Kidney epithelial cell (primary cell): ENCODE results near the gene PGBD5. TPM values are rescaled to one million over a fixed set of nuclear protein-coding genes. Genes with fewer than 3 reads are reported as not detected.

ENCODE experiments used
- DNase-seq: peaks from one replicate; pipeline ENCODE4 v3.0.0-alpha.2; 2010; ENCODE audit warnings: low read depth
- H3K27me3 ChIP-seq: 2 replicates; pipeline ENCODE4 v1.6.0; 2011; ENCODE audit warnings: low read length; ENCODE audit not compliant: control insufficient read depth, insufficient read depth
- H3K36me3 ChIP-seq: 2 replicates; pipeline ENCODE4 v1.5.1; 2011; ENCODE audit warnings: low read length; ENCODE audit not compliant: control insufficient read depth, insufficient read depth
- H3K4me3 ChIP-seq: 2 replicates; pipeline ENCODE4 v1.5.1; 2011; ENCODE audit warnings: low read depth, mild to moderate bottlenecking, control low read depth, low read length
- CTCF ChIP-seq: IDR thresholded peaks from 2 replicates; pipeline ENCODE4 v1.5.1; 2011; ENCODE audit warnings: mild to moderate bottlenecking, moderate library complexity, low read length, control low read depth, inconsistent platforms; ENCODE audit not compliant: insufficient read depth, poor library complexity, severe bottlenecking
- total RNA-seq: library from RNA; depleted of rRNA; stranded (reverse); fragments of >200 nt; gene quantifications from 2 replicates; pipeline ENCODE4 v1.2.3, GENCODE V29; 2015

PGBD5 gene
- total RNA-seq, 1 donor from 2014 or later: 54.0 TPM

GRCh38 chr1:230286166-230286889 lies 139.8 kb downstream of the PGBD5 start:
- Histone ChIP-seq H3K36me3 (no peaks in the 10 kb centered on the region), H3K27me3 (peaks cover 2% of the 10 kb centered on the region), H3K4me3 (no peak overlapping the region)
- no peak for TF ChIP-seq CTCF
- no peak for DNase-seq

- Histone ChIP-seq H3K36me3 (no peaks in the 10 kb centered on the region), H3K4me3 (no peak overlapping the region), H3K27me3 (no peaks in the 10 kb centered on the region)
- DNase-seq: no peak
- TF ChIP-seq CTCF: no peak
Measured at GRCh38 chr1:230285351-230285750, 140.8 kb downstream of the PGBD5 start.

- no peak for TF ChIP-seq CTCF
- Histone ChIP-seq H3K4me3 (no peak overlapping the region), H3K36me3 (no peaks in the 10 kb centered on the region), H3K27me3 (no peaks in the 10 kb centered on the region)
- no peak for DNase-seq
Measured at GRCh38 chr1:230284891-230285290, 141.2 kb downstream of the PGBD5 start.

GRCh38 chr1:230283678-230284077 lies 142.5 kb downstream of the PGBD5 start:
- no peak overlapping the region for H3K4me3 ChIP-seq

GRCh38 chr1:230282157-230282556 lies 144.0 kb downstream of the PGBD5 start:
- TF ChIP-seq CTCF: no peak

More at GRCh38 chr1:230283678-230284077, 142.5 kb downstream of the PGBD5 start:
- no peak for DNase-seq
- TF ChIP-seq CTCF: no peak
- Histone ChIP-seq H3K36me3 (no peaks in the 10 kb centered on the region), H3K27me3 (no peaks in the 10 kb centered on the region)

GRCh38 chr1:230281556-230281955 lies 144.6 kb downstream of the PGBD5 start:
- Histone ChIP-seq H3K27me3 (no peaks in the 10 kb centered on the region), H3K4me3 (no peak overlapping the region), H3K36me3 (no peaks in the 10 kb centered on the region)
- no peak for DNase-seq
- TF ChIP-seq CTCF: no peak

More at GRCh38 chr1:230282157-230282556, 144.0 kb downstream of the PGBD5 start:
- no peak for DNase-seq
- no peak overlapping the region for H3K4me3 ChIP-seq
- no peaks in the 10 kb centered on the region for H3K27me3 ChIP-seq
- H3K36me3 ChIP-seq: no peaks in the 10 kb centered on the region
